GM19397 (cell line): ENCODE data around the gene PAX6.

Experiments used
- ATAC-seq: cut with Tn5 transposase; IDR thresholded peaks from one replicate; pipeline ENCODE4 v1.9.1; 2021; ENCODE audit warnings: mild to moderate bottlenecking, moderate library complexity; ENCODE audit not compliant: unreplicated experiment

Gene PAX6

DNA sequence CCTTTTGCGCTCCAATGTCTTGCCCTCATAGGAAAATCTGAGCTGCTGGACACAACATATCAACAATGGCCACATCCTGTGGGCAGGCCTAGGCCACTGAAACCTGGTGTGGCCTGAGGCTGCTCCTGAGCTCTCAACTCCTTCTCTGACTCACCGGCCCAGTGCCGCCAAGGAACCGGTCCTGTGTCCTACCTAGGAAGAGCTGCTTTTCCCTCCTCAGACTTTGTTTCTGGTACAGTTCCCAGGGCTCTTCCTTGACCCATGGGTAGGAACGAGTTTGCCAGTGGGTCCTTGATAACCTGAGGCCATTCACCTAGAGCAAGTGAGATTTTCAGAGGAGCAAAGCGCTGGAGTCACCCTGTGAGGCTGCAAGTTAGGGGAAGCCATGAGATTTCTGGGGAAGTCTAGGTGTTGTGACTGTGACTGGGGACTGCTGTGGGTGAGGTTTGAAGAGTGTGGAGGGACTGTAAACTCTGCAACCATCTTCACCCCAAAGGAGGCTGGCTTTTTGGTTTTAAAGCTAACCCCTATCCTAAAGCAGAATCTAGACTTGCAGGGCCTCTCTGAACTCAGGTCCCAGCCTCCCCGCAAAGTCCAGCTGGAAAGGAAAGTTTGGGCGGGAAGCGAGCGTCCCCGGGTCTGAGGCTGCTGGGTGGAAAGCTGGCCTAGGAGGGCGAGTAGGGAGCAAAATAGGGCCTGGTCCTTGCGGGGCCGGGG is 12.0 kb upstream of the PAX6 start:
- no peak for ATAC-seq

DNA sequence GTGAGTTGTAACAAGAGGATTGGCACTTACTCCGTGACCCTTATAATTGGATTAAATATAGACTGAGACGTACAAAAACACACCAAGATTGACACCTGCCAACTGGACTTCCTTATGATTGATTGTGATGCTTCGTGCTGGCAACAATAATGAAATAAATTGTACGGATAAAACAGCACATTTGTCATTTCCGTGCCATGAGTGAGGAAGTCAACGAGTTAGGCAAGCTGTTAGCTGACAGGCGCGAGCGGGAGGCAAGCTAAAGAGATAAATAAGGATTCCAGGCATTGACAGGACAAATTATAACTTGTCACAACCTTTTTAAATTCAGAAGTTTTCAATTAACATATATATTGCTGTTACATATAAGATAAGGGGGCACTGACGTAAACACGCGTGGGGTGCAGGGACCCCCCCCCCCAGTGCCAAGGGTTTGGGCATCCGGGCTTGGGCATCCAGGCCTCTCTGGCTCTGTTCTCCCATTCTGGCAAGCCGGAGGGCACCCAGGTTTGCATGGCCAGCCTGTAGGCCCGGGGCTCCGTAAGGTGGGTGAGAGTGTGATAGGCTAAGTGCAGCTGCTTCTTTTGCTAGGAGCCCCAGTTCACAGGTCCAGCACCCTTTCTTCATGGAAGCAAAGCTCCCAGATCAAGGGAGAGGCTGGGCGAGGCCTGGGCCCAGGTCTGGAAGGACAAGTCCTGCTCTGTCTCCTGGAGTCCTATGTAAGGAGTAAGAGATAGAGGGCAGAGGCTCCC is 11.2 kb upstream of the PAX6 start:
- ATAC-seq, result no peak

DNA sequence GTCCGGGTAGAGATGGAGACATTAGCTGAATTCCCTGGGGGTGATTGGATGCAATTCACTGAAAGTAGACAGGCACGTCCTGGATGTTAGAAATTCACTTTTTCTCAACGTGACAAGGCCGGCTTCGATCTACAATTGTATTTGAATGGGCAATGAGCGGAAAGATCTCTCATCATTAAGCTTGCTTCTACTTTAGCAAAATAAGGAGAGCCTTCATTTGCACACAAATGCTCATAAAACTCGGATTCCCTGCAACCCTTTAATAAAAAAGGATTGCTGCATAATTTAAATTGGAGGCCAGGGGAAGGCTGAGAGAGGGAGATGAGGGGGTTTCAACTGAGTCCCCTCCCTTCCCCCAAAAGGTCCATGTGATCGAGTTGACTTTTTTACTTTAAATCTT is 10.6 kb upstream of the PAX6 start:
- no peak for ATAC-seq

DNA sequence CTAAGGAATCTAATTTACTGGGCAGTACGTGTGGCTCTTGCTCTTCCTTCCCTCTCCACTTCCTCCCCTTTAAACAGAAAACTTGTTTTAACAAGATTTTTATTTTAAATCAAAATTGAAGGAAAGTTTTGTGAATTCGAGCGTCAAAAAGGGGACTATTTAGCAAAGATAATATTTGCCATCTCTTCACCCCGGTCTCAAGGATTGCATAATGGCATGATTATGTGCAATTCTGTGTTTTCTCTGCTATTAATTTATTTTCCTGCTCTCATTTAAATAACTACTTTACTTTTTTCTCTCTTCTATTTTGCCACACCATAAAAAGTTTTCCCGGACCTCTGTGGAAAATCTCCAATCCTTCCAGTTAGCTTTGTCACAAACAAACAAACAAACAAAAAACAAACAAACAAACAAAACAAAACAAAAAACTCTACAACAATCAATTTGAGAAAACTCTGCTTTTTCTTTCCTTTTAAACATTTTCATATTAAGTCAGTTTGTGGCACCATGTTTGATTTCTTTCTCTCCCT is 10.2 kb upstream of the PAX6 start:
- ATAC-seq, result no peak

DNA sequence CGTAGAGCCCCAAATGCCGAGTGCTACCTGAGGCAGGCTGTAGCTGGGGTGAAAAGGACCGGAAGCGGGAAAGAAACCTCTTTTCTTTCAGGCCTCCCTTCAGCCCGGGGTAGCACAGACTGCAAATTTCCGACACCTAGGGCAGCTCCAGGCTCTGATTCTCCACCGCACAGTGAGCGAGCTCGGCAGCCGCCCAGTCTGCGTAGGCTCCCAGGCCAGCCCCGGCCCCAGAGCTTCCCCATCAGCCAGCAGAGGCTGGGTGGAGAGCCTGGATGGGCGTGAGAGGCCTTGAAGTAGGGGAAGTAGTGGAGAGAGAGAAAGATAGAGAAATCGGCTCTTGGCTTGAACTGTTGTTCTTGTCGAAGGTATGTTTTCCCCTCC is 9.3 kb upstream of the PAX6 start:
- ATAC-seq, result no peak

DNA sequence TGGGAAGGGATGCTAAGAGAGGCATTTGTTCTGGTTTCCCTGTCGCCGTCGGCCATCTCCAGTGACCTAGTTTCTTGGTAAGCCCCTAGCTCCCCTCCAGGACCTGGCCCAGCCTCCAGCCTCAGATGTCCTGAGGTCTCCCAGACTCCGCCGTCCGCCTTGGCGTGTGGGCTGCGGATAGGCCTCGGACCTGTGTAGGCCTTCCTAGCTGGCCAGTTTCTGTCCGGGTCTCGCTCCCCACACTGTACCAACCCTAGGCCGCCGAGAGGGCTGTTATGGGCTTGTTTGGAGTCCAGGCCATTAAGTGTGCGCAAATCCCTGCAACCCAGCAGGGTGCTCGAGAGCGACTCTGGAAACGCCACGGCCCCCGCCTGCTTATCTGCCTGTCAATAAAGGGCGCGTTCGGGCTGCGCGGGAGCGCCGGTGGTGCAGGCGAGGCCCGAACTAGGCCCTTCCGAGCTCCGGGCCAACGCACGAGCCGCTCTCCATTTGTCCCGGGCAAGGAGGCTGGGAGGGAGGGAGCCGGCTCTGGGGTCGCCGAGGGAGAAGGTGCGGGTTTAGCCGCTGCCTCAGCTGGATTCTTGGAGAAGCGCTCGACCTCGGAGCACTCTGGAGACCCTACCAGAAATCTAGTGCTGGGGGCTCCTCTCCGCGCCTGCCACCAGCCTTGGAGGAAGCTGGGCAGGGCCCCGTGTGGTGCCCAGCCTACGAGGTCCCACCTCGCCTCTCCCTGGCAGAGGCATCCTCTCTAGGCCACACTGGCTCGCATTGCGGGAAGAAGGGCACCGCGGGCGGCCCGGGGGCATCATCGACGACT is 8.7 kb upstream of the PAX6 start:
- ATAC-seq, result no peak

DNA sequence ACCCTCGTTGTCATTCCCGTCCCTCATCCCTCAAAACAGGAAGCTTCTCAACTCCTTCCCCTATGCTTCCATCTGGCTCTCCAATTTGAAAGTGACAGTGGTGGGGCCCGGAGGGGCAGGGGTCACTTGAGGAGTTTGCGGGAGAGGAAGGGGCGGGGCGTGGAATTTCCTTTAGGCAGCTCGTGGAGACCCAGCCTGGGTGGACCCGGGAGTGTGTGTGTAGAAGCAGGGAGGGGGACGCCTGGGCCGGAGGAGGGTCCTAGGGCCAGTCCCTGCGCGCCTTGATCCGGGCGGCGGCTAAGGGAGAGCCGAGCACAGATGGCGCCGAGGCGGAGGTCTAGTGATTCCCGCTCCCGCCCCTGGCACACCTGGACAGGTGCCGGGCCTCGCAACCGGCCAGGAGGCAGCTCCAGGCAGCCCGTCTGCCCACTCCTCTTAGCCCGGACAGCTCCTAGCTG is 7.8 kb upstream of the PAX6 start:
- no peak for ATAC-seq

DNA sequence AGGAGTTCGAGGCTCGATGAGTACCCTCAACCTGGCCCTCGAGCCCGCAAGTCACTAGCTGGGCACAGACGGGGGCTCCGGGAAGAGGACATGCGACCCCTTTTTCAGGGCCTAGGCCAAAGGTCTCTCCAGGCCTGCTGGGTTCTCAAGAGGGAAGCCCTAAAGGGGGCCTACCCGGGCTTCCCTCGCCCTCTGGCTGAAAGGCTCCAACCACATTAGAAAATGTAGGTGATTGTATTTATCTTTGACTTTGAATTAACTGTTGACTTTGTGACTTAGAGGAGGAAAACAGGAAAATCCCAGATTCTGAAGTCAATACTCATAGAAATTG is 7.3 kb upstream of the PAX6 start:
- ATAC-seq, result no peak

DNA sequence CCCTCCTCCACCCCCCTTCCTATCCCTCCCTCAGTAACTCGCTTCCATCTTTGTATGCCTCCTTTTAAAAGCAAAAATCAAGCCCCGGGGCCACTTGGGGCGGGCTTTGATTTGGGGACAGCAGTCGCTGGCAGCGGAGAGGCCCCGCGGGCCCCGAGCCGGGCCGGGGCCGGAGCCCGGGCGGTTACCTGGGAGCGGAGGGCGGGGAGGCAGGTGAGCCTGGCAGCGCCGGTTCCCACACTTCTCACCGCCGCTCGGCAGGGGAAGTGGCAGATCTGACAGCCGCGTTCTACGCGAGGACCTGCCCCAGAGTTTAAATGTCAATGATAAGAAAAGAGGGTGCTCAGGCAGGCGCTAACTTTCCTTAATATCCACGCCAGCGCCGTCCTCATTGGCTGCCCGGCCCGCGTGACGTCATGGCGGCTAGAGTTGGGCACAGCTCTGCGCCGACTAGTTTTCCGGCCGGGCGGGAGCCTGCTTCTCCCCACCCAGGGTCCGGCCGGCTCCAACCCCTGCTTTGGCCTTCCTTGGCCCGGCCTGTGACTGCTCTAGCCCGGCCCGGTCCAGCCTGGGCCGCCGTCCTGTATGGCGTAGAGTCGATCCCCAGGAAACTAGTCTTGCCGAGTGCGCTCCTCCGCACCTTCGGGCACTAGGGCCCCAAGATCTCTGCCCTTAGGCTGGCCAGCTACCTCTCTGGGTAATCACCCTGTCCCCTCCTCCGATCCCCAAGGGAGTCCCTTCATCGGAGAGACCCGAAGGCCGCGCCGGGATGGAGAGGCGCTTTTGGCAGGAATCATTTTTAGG is 6.7 kb upstream of the PAX6 start:
- no peak for ATAC-seq

DNA sequence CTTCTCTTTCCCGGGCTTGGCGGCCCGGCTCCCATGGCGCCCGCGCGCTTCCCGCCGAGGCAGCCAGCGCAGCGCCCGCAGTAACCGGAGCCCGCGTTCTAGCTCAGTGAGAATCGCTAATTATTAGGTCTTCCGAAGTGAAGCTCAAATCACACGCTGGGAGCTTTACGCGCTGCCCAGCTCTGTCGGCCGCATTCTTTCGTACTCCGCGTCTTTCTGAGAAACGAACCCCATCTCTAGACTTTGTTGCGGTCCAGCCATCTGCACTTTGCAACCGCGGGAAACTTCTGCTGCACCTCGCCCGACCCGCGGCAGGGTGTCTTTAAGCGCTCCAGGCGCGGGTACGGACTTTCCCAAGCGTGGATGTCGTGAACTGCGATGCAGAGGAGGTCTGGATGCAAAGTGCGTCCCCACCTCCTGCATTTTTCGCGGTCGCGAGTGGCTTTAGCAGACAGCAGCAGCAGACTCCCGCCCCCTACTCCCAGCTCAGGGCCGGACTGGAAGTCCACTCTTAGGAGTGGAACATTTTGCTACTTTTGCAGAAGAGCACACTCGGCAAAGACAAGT is 6.0 kb upstream of the PAX6 start:
- no peak for ATAC-seq

DNA sequence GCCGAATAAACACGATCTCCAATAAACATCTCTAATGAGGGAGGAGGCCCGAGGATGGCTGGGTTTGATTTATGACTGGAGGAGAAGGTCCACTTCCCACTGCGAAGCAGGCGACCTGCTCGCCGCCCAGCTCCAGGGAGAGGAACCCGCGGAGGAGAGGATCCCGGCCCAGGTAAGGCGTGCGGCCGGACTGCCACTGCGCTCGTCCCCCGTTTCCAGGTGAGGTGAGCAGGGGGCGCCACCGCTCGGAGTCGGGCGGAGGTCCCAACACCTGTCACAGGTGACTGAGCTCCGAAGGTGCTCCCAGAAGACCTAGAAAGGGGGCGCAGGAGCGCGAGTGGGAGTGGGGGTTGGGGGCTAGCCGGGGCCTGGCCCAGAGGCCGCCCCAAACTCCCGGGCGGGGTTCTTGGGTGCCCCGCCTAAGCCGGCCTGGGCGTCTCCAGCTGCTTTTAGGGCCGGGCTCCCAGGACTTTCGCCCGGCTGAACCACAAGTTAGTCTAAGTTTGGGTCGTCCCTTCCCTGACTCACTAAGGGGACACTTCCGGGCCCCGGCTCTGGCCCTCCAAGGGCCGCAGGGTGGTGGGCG is 5.4 kb upstream of the PAX6 start:
- ATAC-seq, result no peak

DNA sequence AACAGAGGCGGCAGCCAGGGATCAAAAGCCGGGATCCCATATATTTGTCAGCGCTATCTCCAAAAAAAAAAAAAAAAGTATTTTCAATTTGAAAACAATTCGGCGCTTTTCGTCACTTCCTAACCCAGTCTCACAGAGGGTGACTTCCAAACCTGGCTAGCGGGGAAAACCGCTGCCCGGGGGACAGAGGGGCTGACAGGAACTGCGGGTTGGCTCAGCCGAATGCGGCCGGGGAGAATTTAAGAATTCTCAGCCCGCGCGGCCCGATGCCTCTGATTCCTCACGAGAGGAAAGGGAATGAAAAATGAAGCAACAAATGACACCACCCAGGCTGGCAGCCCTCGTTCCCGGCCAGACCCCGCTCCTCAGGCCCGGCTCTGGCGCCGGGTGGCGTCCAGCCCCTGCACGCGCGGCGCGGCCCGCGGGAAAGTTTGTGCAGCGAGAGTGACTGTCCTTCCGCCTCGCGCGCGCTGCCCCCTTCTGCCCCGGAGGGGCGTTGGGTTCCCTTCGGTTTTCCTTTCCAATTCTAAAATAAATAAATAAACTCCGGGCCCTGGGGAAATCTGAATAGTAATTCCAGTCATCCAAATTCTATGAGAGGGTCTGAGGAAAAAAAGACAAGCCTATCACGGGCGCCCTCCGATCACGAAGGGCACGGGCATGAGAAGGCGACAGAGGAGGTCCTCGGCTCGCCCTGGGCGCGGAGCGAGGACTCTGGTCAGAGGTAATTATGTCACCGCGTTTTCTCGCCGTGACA is 4.8 kb upstream of the PAX6 start:
- ATAC-seq, result no peak

DNA sequence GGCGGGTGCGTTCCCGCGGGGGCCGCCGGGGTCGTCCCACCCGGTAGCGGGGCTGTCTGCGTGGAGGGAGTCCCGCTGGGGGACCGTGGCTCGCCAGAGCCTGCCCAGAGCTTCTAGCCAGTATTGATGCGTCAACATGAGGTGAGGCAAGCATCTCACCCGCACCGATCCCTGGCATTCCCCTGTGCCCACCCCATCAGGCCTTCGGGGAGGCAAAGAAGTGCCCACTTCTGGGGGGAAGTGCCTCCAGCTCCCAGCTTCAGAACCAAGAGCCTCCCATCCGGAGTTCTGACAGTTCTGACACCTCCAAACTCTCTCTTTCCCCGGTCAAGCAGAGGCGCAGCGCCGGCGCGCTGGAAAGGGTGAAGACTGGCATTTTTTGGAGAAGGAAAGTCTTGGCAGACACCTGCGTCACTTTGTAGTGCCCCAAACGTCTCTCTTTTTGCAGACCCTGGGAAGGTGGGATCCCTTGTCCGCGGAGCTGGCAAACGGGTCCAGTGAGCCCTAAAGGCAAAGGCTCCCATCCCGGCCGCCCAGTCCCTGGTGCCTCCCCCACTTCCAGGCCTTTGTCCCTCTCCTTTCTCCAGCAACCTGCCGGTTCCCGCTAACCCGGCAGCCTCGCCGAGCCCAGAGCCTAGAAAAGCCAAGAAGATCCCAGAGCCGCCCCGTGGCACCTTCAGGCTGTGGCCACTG is 3.2 kb upstream of the PAX6 start:
- no peak for ATAC-seq

DNA sequence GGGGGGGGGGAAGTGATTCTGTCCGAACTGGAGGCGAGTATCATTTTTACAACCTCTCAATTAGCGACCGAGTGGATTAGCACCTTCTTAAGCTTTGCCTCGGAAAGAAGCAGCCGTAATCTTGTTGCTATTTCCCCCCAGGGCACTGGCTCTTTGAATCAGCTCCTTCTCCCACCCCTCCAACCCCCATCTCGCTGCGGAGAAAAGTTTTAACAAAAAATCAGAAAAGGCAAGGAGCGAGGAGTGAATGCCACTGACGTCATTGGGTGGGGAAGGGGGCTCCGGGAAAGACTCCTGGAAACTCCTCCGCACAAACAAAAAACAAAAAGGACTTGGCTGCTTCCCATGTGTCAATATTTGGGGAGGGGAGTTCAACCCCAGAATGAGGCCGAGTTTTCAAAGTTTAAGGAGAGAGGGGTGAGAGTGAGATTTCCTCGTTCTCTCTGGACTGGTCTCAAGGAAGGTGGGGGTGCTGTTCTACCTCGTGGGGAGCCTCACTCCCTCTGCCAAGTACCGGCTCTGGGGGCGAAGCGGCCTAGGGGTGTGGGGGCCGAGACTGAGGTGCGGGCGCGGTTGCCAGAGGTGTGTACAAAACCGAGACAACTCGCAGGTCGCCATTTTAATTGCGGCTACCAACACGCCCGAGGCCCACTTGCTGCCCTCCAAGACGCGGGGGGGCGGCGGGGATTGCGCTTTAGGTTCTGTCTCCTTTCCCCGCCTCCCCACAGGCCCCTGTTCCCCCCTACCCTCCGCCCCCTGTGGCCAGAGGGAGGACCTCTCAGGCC is 2.5 kb upstream of the PAX6 start:
- ATAC-seq, result no peak

DNA sequence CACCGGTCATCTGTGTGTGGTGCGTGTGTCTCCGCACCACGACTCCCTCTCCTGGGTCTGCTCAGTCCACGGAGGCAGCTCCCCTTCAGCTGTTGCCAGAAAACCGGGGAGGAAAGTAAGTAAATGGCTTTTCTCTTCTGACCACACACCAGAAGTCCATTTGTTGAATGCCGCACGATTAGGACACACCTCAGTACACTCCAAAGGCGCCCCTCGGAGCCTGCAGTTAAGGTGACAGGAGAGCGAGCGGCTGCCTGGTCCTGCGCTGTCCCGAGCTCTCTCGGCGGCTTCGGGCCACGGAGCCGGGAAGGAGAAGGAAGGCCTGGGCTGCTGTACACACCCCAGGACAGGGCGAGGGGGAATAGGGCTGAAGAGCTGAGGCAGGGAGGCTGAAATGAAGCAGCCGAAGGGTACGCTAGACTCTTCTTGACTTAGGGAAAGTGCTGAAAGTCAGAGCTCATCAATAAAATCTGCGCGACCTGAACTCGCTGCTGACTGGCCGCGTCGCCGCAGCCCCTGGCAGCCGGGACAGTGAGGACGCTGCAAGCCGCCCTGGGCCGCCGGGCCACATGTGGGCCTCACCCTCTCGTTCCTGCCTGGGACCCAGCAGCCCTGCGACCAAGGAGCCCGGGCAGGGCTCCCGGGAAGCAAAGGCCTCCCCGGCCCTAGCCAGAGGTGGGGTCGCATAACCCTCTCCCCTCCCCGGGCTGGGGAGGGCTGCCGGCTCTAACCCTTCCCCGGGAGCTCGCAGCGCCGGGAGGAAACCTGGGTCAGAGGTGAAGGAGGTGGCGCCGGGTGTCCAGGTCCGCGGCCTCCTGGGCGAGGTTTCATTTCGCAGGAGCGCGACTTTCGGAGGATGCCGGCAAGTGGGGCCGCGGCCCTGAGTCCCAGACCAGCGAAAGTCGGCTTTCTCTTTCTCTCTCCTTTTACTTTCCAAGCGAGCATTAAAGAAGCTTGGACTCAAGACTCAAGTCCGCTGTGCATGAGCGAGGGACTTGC is 1.6 kb upstream of the PAX6 start:
- no peak for ATAC-seq

DNA sequence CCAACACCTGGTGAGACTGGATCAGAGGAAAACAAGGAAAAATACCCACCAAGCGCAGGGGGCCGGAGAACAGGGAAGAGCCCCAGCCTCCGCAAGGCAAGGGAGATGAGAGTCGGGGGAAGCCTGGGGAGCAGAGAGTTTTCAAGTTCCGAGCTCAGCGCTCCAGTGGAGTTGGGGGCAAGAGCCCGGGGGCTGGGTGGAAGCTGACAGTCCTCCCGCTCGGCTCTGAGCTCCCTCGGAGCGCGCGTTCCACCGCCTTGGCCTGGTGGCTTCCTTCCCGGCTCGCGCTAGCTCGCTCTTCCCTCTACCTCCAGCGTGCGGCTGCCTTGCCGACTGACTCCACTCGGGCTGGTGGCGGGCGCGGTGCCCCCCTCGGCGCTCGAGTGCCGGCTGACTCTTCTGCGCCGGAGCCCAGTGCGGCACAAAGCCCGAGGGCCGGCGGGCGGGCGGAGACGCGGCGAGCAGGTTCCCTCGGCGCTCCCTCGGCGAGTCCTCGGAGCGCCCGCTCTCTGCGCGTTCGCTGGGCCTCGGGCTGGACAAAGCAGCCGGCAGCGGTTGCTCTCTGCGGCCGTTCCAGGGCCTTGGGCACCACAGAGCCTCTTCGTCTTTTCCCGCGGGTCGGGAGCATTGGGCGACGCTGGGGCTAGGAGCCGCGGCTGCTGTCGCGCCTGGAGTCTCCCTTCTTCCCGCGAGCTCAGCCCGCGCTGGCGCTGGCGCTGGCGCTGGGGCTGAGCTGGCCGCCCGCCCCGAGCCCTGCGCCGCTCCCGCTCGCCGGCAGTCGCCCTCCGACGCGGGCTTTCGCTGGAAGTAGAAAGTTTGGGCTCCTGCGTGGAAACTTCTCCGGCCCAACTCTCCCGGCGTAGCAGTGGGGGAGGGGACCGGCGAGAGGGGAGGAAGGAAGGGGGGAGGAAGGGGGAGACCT is 1.0 kb downstream of the PAX6 start:
- no peak for ATAC-seq
